HEK293 (cell line): ENCODE measurements around the gene TBX6.
A peak's percentile ranks its signal among the peaks of the same experiment; 100 is the strongest.

ENCODE experiments used
- EGR2 ChIP-seq: fragments of 450-650 bp; formaldehyde crosslinking; IDR thresholded peaks from 2 replicates; pipeline ENCODE4 v1.5.1; 2016; ENCODE audit warnings: low read depth, missing biosample characterization, missing genetic modification characterization
- GLIS1 ChIP-seq: fragments of 450-650 bp; formaldehyde crosslinking; IDR thresholded peaks from 2 replicates; pipeline ENCODE4 v1.5.1; 2016; ENCODE audit warnings: missing biosample characterization, missing genetic modification characterization
- KLF7 ChIP-seq: fragments of 450-650 bp; formaldehyde crosslinking; IDR thresholded peaks from 2 replicates; pipeline ENCODE4 v1.5.1; 2016; ENCODE audit warnings: missing biosample characterization, missing genetic modification characterization, borderline replicate concordance
- SP3 ChIP-seq: fragments of 450-650 bp; formaldehyde crosslinking; IDR thresholded peaks from 2 replicates; pipeline ENCODE4 v1.5.1; 2016; ENCODE audit warnings: missing biosample characterization, missing genetic modification characterization
- YY1 ChIP-seq: fragments of 450-650 bp; formaldehyde crosslinking; IDR thresholded peaks from 2 replicates; pipeline ENCODE4 v1.5.1; 2018; ENCODE audit warnings: missing biosample characterization, missing genetic modification characterization
- ZBTB1 ChIP-seq: fragments of 450-650 bp; formaldehyde crosslinking; IDR thresholded peaks from 2 replicates; pipeline ENCODE4 v1.5.1; 2016; ENCODE audit warnings: missing biosample characterization, missing genetic modification characterization
- ZBTB21 ChIP-seq: fragments of 450-650 bp; formaldehyde crosslinking; IDR thresholded peaks from 2 replicates; pipeline ENCODE4 v1.5.1; 2017; ENCODE audit warnings: missing biosample characterization, missing genetic modification characterization
- ZBTB7A ChIP-seq: fragments of 450-650 bp; formaldehyde crosslinking; IDR thresholded peaks from 2 replicates; pipeline ENCODE4 v1.5.1; 2016; ENCODE audit warnings: low read depth, missing biosample characterization, missing genetic modification characterization
- ZFP3 ChIP-seq: fragments of 450-650 bp; formaldehyde crosslinking; IDR thresholded peaks from 2 replicates; pipeline ENCODE4 v1.5.1; 2016; ENCODE audit warnings: low read depth, missing biosample characterization, missing genetic modification characterization
- ZFP69B ChIP-seq: fragments of 450-650 bp; formaldehyde crosslinking; IDR thresholded peaks from 2 replicates; pipeline ENCODE4 v1.5.1; 2016; ENCODE audit warnings: missing biosample characterization, missing genetic modification characterization
- ZNF10 ChIP-seq: fragments of 450-650 bp; formaldehyde crosslinking; IDR thresholded peaks from 2 replicates; pipeline ENCODE4 v1.5.1; 2017; ENCODE audit warnings: missing biosample characterization, missing genetic modification characterization
- ZNF112 ChIP-seq: fragments of 450-650 bp; formaldehyde crosslinking; IDR thresholded peaks from 2 replicates; pipeline ENCODE4 v1.5.0; 2017; ENCODE audit warnings: missing biosample characterization, missing genetic modification characterization
- ZNF133 ChIP-seq: fragments of 450-650 bp; formaldehyde crosslinking; IDR thresholded peaks from 2 replicates; pipeline ENCODE4 v1.5.1; 2016; ENCODE audit warnings: missing biosample characterization, missing genetic modification characterization
- ZNF16 ChIP-seq: fragments of 450-650 bp; formaldehyde crosslinking; IDR thresholded peaks from 2 replicates; pipeline ENCODE4 v1.5.1; 2016; ENCODE audit warnings: low read depth, missing biosample characterization, missing genetic modification characterization
- ZNF169 ChIP-seq: fragments of 450-650 bp; formaldehyde crosslinking; IDR thresholded peaks from 2 replicates; pipeline ENCODE4 v1.5.1; 2016; ENCODE audit warnings: missing biosample characterization, missing genetic modification characterization
- ZNF174 ChIP-seq: fragments of 450-650 bp; formaldehyde crosslinking; IDR thresholded peaks from 2 replicates; pipeline ENCODE4 v1.5.0; 2017; ENCODE audit warnings: missing biosample characterization, mild to moderate bottlenecking, missing genetic modification characterization
- ZNF19 ChIP-seq: fragments of 450-650 bp; formaldehyde crosslinking; IDR thresholded peaks from 2 replicates; pipeline ENCODE4; 2016; ENCODE audit warnings: missing biosample characterization, missing genetic modification characterization, low read depth
- ZNF302 ChIP-seq: fragments of 450-650 bp; formaldehyde crosslinking; IDR thresholded peaks from 2 replicates; pipeline ENCODE4 v1.5.1; 2016; ENCODE audit warnings: missing biosample characterization, missing genetic modification characterization, low read depth
- ZNF449 ChIP-seq: fragments of 450-650 bp; formaldehyde crosslinking; IDR thresholded peaks from 2 replicates; pipeline ENCODE4 v1.5.1; 2017; ENCODE audit warnings: missing biosample characterization, mild to moderate bottlenecking, missing genetic modification characterization, moderate library complexity
- ZNF514 ChIP-seq: fragments of 450-650 bp; formaldehyde crosslinking; IDR thresholded peaks from 2 replicates; pipeline ENCODE4 v1.5.1; 2016; ENCODE audit warnings: missing biosample characterization, missing genetic modification characterization
- ZNF521 ChIP-seq: fragments of 450-650 bp; formaldehyde crosslinking; IDR thresholded peaks from 2 replicates; pipeline ENCODE4 v1.5.1; 2017; ENCODE audit warnings: missing biosample characterization, mild to moderate bottlenecking, missing genetic modification characterization
- ZNF529 ChIP-seq: fragments of 450-650 bp; formaldehyde crosslinking; IDR thresholded peaks from 2 replicates; pipeline ENCODE4 v1.5.1; 2017; ENCODE audit warnings: missing genetic modification characterization, missing biosample characterization; ENCODE audit not compliant: insufficient replicate concordance
- ZNF560 ChIP-seq: fragments of 450-650 bp; formaldehyde crosslinking; IDR thresholded peaks from 2 replicates; pipeline ENCODE4 v1.5.1; 2017; ENCODE audit warnings: missing biosample characterization, missing genetic modification characterization, borderline replicate concordance
- ZNF621 ChIP-seq: fragments of 450-650 bp; formaldehyde crosslinking; IDR thresholded peaks from 2 replicates; pipeline ENCODE4 v1.5.1; 2017; ENCODE audit warnings: missing biosample characterization, missing genetic modification characterization
- ZNF654 ChIP-seq: fragments of 450-650 bp; formaldehyde crosslinking; IDR thresholded peaks from 2 replicates; pipeline ENCODE4 v1.5.1; 2016; ENCODE audit warnings: low read depth, missing biosample characterization, missing genetic modification characterization
- ZNF660 ChIP-seq: fragments of 450-650 bp; IDR thresholded peaks from 2 replicates; pipeline ENCODE4 v1.5.1; 2018; ENCODE audit warnings: missing biosample characterization, mild to moderate bottlenecking, missing genetic modification characterization
- ZNF677 ChIP-seq: fragments of 450-650 bp; IDR thresholded peaks from 2 replicates; pipeline ENCODE4 v1.5.0; 2018; ENCODE audit warnings: missing biosample characterization, mild to moderate bottlenecking, missing genetic modification characterization, moderate library complexity
- ZNF707 ChIP-seq: fragments of 450-650 bp; formaldehyde crosslinking; IDR thresholded peaks from 2 replicates; pipeline ENCODE4 v1.5.1; 2016; ENCODE audit warnings: missing biosample characterization, missing genetic modification characterization
- ZNF792 ChIP-seq: fragments of 450-650 bp; formaldehyde crosslinking; IDR thresholded peaks from 2 replicates; pipeline ENCODE4 v1.5.1; 2016; ENCODE audit warnings: missing biosample characterization, missing genetic modification characterization
- ZSCAN23 ChIP-seq: fragments of 450-650 bp; formaldehyde crosslinking; IDR thresholded peaks from 2 replicates; pipeline ENCODE4 v1.5.1; 2016; ENCODE audit warnings: missing biosample characterization, missing genetic modification characterization
- ZSCAN4 ChIP-seq: fragments of 450-650 bp; formaldehyde crosslinking; IDR thresholded peaks from 2 replicates; pipeline ENCODE4 v1.5.1; 2017; ENCODE audit warnings: missing biosample characterization, missing genetic modification characterization
- ZSCAN5A ChIP-seq: fragments of 450-650 bp; formaldehyde crosslinking; IDR thresholded peaks from 2 replicates; pipeline ENCODE4 v1.5.1; 2016; ENCODE audit warnings: missing biosample characterization, missing genetic modification characterization
- TF ChIP-seq, protein P1 (sequence below): fragments of 450-650 bp; formaldehyde crosslinking; IDR thresholded peaks from 2 replicates; pipeline ENCODE4 v1.5.1; 2017; ENCODE audit warnings: missing biosample characterization, missing genetic modification characterization
- TF ChIP-seq, protein P2 (sequence below): fragments of 450-650 bp; formaldehyde crosslinking; IDR thresholded peaks from 2 replicates; pipeline ENCODE4 v1.5.1; 2016; ENCODE audit warnings: missing biosample characterization, missing genetic modification characterization

TBX6 gene

GRCh38 chr16:30053376-30054015, 38.2 kb downstream of the TBX6 start (continued):
- TF ChIP-seq ZNF707 (tag by site-specific recombination) (no peak), YY1 (tag by site-specific recombination) (no peak), ZSCAN4 (tag by site-specific recombination) (no peak), ZNF133 (tag by site-specific recombination) (no peak), ZNF169 (tag by site-specific recombination) (no peak), ZNF10 (tag by site-specific recombination) (no peak), ZSCAN5A (no peak), ZNF112 (tag by site-specific recombination) (no peak), ZBTB21 (tag by site-specific recombination) (no peak), ZNF19 (no peak), ZBTB1 (tag by site-specific recombination) (no peak), KLF7 (0 out of 2 replicates have a peak, but pooled peaks have one; percentile 26), ZNF560 (no peak), ZSCAN23 (tag by site-specific recombination) (no peak), ZFP69B (tag by site-specific recombination) (no peak), ZNF302 (tag by site-specific recombination) (no peak), SP3 (no peak), ZNF514 (tag by site-specific recombination) (no peak), ZNF174 (no peak), ZNF654 (no peak), ZNF660 (tag by site-specific recombination) (no peak), ZNF621 (tag by site-specific recombination) (peak; percentile 41; the same call in 1 of the 2 replicates), GLIS1 (tag by site-specific recombination) (peak; percentile 23), ZNF792 (tag by site-specific recombination) (no peak), ZNF449 (tag by site-specific recombination) (no peak), ZFP3 (tag by site-specific recombination) (no peak), EGR2 (tag by site-specific recombination) (peak; percentile 85), ZBTB7A (no peak), ZNF677 (tag by site-specific recombination) (no peak), ZNF16 (no peak), ZNF529 (tag by site-specific recombination) (no peak), ZNF521 (tag by site-specific recombination) (no peak)
- TF ChIP-seq, protein P1, sequence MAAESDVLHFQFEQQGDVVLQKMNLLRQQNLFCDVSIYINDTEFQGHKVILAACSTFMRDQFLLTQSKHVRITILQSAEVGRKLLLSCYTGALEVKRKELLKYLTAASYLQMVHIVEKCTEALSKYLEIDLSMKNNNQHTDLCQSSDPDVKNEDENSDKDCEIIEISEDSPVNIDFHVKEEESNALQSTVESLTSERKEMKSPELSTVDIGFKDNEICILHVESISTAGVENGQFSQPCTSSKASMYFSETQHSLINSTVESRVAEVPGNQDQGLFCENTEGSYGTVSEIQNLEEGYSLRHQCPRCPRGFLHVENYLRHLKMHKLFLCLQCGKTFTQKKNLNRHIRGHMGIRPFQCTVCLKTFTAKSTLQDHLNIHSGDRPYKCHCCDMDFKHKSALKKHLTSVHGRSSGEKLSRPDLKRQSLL (tag by site-specific recombination), result no peak
- TF ChIP-seq, protein P2, sequence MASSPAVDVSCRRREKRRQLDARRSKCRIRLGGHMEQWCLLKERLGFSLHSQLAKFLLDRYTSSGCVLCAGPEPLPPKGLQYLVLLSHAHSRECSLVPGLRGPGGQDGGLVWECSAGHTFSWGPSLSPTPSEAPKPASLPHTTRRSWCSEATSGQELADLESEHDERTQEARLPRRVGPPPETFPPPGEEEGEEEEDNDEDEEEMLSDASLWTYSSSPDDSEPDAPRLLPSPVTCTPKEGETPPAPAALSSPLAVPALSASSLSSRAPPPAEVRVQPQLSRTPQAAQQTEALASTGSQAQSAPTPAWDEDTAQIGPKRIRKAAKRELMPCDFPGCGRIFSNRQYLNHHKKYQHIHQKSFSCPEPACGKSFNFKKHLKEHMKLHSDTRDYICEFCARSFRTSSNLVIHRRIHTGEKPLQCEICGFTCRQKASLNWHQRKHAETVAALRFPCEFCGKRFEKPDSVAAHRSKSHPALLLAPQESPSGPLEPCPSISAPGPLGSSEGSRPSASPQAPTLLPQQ (tag by site-specific recombination), result peak; percentile 49
